ENCODE data around the gene PGM5.
"Not testable (repeated sequence)": the region's sequence is repeated elsewhere in the genome, so short reads cannot be mapped to it uniquely, and the experiment has no call there.

GRCh38 chr9:68398324-68398723 is 41.9 kb downstream of the PGM5 start:
- TF ChIP-seq CTCF, POLR2A (IDR thresholded peaks at IDR 0.05): not testable (repeated sequence)

All from uterus (tissue), 2 donors.